ENCODE data around the gene PPP1R26.

Gene PPP1R26

DNA sequence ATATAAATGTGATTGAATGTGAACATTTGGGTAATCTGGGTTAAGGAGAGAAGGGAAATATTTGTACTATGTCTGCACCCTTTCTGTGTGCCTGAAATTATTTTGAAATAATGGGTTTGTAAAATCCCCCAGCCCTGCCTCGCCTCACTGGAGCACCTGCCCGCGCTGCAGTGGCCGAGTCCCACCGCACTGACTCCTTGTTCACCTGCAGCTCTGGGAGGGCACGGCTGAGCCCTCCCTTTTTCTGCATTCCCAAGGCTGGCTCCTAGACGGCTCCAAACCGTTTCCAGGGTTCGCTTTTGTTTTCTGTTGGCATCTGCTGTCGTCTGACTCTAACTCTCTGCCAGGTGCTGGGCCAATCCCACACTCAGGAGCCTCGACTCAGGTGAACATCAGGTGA lies 17.6 kb upstream of the PPP1R26 start:
- no peak for FAIRE-seq

DNA sequence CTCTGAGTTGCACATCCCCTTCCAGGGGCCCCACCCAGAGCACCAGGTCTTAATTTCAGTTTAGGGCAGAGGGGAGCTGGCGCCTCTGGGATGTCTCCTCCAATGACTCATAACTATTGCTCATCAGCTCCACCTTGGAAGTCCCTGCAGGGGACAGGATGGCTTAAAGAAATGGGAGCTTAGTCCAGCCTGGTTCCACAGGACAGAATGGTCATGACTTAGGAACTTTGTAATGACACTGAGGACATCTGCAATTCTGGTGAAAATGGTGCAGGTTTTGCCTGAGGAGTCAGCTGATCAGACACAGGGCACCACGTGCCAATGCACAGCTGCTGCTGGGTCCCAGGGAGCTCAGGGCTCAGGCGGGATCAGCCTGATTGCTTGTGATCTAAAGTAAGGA lies 16.4 kb upstream of the PPP1R26 start:
- no peak for FAIRE-seq

DNA sequence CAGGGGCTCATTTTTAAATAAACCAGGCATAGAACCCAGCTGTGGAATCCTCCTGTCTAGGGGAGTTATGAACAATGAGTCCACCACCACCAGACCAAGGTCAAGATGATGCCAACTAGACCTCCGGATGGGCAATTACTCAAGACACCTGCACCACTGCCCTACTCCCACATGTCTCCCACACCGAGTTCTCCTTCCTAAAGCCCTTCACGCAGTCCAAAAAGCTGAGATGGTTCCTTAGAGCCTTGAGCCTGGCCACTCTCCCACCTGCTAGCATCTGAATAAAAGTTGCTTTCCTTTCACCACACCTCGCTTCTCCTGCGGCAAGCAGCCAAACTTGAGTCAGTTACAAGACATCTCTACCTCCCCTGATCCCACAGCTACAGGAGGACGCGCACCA lies 15.4 kb upstream of the PPP1R26 start:
- FAIRE-seq = no peak

DNA sequence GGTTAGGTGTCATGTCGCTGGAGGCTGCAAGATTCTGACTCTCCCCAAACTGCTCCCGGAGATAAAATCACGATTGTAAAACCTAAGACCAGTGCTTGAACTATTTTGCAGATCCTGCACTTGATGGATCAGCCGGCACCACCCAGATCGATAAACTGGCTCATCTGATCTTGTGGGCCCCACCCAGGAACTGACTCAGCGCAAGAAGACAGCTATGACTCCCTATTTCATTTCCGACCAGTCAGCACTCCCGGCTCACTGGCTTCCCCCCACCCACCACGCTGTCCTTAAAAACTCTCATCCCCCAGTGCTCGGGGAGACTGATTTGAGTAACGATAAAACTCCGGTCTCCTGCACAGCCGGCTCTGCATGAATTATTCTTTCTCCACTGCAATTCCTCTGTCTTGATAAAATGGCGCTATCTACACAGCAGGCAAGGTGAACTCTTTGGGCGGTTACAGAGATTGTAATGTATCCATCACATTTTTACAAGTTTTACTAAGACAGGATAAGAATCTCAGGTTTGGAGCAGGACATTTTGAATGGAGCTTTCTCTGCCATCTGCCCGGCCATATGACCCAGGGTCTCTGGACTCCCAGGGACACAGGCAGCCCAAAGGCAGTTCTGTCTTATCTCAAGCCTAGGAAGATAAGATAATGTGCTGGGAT lies 10.6 kb upstream of the PPP1R26 start:
- FAIRE-seq = no peak

DNA sequence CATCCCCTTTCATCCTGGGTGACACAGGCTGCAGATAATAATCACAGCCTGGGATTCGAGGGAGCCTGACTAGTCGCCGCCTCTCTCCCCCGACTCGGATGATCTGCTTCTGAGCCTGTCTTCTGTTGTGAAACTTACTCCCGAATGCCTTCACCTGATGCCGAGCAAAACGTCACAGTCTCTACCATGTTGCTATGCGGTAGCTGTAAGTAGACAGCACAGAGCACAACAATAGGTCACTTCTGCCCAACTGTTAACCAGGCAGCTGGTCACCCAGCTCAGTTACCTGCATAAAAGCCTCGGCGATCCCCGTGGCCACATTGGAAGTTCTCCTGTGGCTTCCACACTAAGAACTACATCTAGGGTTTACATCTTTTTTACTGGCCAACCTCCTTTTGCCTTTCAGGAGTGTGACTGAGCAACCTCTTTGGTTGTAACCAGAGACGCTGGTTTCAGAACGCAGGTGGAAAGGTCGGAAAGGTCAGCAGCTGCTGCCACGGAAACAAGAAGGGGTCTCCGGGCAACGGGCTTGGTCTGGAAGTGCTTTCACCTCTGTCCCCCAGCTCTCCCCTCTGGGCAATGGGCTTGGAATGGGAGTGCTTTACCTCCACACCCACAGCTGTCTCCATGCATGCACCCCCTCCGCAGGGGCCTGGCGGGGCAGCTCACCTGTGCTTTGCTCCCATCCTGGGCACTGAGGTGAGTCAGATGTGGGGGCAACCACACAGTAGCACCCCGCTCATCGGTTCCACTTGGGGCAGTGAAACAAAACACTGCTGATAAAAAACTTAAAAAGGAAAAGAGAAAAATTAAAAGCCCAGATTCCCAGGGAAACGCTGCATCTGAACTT lies 7.6 kb upstream of the PPP1R26 start:
- no peak for FAIRE-seq

DNA sequence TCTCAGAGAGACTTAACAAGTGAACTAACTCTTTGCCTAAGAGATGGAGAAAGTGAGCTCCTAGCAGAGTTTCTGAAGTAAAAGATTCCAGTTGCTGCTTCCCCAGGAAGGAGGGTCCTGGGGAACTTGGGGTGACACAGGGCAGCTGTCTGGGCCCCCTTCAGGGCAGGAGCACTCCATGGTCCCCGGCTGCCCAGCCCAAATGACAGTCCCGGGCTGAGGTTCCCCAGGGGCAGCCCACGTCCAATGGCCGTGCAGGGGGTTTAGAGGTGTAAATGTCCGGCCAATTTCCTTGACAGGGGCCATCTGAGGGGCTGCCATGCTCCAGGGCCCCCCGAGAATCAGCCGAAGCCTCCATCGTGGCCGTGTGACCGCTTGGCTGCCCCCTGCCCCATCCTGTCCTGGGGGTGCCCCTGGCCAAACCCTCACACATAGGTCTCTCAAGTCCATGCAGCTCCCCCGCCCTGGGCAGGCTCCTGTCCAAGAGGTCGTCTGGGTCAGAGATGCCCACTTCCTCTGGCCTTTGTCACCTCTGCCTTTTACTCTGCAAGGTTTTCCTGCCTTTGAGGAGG lies 5.5 kb upstream of the PPP1R26 start:
- FAIRE-seq = no peak

DNA sequence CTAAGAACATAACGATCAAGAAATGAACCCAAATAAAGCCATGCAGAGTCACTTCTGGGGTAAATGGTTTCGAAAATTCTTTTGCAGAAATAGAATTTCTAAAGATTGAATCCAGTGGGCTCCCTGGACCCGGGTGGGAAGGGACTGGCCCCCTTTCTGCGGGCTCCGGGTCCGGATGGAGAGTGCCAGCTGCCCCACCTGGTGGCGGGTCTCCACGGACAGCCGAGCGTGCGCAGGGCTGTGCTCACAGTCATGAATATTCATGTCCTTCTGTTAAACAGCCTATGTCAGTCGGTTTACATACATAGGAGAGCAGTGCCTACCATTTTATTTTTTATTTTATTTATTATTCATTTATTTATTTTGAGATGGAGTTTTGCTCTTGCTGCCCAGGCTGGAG lies 4.7 kb upstream of the PPP1R26 start:
- FAIRE-seq = no peak

DNA sequence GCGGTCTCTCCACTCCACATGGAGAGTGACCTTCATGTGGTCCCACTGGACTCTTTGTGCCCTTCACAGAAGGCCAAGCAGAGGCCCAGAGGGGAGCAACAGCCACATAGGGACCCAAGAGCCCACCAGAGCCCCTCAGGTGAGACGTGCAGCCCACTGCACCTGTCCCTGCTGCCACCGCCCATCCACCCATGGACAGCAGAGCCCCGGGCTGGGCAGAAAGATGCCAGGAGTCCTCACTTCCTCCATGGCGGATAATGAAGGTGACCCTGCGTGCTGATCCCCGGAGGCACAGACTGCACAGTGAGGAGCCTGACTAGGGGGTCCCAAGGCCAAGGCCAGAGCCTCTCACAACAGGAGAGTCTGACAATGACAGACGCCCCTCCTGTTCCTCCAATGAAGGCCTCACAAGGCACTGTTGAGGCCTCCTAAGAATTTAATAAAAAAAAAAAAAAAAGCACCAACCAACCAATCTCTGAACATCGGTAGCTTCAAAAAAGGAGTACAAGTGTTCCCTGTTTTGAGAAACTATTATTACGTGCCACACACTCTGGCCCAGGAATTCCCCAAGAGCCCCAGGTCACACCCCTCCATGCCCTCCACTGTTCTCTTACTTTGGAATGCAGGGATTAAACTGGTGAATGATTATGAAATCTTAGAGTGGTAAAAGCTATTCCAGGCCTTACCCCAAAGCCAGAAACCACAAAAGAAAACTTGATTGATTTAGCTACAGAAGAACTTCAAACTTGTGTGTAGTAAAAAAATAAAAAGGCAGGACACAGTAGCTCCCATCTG lies 2.8 kb upstream of the PPP1R26 start:
- FAIRE-seq = no peak

DNA sequence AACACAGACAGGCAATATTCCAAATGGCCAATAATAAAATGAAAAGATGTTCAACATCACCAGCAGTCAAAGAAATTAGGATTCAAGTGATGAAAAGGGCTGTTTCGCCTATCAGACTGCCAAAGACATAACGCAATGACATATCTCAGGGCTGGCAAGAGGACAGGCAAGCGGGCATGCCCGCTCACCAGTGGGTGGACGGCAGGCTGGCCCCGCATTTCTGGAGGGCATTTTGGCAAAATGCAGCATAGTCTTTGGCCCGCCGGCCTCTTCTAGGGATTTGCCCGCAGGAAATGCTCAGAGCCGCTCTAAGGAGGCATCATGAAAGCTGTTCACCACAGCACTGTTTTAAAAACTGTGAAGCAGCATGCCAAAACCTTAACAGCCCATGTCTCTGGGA lies 1.4 kb upstream of the PPP1R26 start:
- FAIRE-seq = no peak

DNA sequence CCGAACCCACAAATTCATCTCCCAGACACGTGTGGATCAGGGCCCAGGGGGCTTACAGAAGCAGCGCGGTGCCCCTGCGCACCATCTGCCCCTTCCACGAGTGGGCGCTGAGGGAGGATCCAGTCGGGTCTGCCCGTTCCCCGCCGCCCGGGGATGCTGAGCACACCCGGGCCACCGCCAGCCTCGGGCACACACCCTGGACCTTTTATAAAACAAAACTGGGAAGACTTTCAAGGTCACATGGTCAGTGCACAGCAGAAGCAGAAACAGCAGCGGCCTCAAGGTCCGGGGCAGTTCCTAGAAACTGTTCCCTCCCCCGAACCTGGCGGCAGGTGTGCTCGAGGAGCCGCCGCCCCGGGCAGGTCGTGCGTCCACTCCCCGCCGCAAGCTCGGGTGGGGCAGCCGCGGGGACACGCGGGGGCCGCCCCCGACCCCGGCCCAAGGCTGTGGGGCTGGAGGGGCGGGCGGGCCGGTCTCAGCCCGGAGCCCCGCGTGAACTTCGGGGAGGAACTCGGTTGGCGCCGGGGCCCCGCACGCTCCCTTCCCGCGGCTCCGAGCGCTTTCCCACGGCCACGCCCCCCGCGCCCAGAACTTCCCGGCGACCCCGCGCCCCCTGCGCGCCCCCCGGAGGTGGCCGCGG lies 633 bp upstream of the PPP1R26 start:
- no peak for FAIRE-seq

DNA sequence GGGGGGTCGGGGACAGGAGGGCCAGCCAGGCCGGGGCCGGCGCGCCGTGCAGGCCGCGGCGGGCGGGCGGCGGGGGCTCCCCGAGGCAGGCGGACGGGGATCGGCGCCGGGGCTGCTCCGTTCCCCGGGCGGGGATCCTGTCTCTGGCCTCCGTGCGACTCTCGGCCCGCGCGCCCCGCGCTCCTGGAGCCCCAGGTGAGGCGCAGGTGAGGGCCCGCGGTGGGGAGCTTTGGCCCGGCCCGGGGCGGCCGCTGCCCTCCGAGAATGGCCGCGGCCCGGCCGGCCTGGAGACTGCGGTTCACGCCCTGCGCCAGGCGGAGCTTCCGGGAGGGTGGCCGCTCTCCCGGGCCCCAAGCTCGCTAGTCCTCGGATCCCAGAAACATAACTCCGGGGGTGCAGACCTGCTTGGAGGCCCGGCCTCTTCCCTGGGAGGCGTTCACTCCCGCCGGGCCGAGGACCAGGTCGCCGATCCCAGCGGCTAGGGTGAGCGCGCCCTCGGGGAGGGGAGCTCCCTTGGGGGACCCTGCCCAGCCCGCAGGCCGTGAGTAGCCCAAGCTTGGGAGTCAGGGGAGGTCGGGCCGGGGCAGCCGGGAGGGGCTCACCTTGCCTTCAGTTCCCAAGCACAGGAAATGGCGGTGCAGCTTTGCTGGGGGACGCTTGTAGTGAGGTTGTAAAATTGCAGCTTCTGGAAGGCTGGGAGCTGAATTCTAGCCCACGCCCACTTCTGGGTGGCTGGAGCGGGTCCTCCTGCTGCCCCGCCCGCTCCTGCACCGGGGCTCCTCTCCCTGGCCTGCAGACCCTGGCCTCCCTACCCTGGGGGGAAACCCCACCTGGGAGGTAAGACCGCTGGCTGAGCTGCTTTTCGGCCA lies 723 bp downstream of the PPP1R26 start:
- FAIRE-seq = no peak

DNA sequence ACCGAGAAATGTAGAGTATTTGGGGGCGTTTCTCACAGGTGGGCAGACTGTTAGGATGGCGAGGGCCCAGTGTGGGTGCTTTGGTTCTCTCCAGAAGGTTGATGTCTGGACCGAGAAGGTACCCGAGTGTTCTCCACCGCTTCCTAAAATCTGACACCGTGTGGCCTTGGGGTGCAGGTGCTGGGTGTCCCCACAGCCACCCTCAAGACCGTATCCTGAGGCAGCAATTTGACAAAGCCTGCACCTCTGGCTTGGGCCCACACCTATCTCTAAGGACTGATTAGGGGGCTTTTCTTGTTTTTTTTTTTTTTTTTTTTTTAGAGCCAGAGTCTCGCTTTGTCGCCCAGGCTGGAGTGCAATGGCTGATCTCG lies 1.3 kb downstream of the PPP1R26 start:
- no peak for FAIRE-seq

DNA sequence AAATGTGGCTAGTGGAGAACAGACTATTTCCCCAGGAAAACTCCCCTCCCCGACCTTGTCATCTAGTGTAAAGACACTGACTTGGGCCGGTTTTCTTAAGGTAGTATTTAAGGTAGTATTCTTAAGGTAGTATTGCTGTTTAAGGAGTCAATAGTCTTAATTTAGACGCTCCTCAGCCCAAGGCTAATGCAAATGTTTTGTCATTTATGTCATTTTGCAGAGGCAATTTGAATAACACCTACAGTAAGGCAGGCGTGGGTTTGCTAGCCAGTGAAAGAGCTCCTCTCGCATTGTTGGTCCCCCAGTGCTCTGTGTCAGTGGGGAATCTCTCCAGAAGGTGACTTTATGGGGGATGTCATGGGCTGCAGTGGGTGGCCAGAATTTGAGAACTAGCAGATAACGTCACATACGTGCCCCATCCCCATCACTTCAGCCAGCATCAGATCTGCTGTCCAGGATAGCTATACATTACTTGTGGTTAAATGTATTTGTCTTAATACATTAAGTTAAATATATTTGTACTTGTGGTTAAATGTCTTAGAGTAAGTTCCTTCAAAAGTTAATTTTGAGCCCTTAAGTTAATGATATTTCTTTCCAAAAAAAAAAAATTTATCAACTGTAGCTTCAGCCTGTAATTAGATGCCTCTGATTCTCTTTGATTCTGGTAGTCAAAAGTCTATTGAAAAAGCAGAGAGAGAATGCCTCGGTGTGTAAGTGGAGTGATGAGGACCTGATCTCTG lies 2.6 kb downstream of the PPP1R26 start:
- no peak for FAIRE-seq

DNA sequence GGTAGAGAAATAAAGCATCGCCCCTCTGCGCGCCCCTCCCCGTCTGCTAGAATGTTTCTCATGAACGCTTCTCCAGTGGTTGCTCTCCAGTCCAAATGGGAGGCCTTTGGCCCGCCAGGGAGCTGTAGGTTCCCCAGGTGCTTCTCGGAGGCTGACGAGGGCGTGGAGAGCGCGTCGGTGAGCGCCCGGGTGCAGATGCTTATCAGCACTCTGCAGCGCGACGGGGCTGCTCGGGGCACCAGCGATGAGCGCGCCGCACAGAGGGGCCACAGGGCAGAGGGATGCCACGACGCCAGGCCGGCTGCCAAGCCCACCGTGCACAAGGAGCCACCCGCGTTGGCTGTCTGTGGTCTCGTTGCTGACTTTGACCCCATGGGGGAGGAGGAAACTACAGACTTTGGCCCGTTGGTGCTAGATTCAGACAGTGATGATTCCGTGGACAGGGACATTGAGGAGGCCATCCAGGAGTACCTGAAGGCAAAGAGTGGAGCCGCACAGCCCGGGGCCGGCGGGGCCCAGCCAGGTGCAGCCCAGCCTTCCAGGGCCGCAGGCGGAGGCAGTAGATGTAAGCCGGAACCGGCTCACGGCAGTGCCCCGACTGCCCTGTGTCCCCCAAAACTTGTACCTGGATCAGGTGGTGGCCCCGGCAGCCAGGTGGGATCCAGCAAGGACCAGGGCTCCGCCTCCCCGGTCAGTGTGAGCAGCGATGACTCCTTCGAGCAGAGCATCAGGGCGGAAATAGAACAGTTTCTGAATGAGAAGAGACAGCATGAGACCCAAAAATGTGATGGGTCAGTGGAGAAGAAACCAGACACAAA lies 5.1 kb downstream of the PPP1R26 start:
- no peak for FAIRE-seq

DNA sequence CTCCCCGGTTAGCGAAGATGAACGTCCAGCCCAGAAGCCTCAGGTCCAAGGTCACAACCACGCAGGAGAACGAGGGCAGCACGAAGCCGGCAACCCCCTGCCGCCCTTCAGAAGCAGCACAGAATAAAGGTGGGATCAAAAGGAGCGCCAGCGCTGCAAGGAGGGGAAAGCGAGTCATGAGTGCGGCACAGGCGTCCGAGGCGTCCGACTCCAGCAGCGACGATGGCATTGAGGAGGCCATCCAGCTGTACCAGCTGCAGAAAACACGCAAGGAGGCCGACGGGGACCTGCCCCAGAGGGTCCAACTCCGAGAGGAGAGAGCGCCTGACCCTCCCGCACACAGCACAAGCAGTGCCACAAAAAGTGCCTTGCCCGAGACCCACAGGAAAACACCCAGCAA lies 5.8 kb downstream of the PPP1R26 start:
- FAIRE-seq = no peak

DNA sequence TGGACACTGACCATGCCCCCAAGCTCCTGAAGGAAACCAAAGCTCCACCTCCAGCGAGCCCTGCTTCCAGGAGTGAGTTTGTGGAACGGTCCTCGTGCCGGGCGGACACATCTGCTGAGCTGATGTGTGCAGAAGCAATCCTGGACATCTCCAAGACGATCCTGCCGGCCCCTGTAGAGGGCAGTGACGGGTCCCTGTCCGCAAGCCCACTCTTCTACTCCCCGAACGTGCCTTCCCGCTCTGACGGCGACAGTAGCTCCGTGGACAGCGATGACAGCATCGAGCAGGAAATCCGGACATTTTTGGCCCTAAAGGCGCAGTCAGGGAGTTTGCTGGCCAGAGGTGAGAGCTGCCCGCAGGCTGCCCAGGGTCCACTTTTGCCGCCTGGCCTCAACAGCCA lies 6.2 kb downstream of the PPP1R26 start:
- FAIRE-seq = no peak

DNA sequence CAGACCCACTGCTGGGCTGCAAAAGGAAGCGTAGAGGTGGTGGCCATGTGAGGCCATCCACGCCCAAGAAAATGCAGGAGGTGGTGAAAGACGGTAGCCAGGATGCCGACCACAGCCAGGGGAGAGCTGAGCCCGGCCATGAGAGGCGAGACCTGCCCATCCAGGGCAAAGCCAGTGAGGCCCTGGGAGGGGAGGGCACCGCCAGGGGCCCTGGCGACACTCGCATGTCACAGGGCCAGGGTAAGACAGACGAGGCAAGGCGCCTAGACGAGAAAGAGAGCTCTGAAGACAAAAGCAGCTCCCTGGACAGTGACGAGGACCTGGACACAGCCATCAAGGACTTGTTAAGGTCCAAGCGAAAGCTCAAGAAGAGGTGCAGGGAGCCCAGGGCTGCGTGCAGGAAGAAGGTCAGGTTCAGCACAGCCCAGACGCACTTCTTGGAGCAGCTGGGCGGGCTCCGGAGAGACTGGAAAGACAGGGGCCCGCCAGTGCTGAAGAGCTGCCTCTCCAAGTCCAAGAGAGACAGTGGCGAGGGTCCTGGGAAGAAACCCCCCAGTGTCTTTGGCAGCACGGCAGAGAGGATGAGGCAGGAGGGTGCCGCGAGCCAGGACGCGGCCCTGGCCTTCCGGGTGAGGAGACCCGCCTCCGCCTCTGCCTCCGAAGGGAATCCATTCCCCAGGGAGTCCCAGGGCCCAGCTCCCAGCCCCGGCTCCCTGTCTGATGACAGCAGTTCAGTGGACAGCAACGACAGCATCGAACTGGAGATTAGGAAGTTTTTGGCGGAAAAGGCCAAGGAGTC lies 6.9 kb downstream of the PPP1R26 start:
- no peak for FAIRE-seq

DNA sequence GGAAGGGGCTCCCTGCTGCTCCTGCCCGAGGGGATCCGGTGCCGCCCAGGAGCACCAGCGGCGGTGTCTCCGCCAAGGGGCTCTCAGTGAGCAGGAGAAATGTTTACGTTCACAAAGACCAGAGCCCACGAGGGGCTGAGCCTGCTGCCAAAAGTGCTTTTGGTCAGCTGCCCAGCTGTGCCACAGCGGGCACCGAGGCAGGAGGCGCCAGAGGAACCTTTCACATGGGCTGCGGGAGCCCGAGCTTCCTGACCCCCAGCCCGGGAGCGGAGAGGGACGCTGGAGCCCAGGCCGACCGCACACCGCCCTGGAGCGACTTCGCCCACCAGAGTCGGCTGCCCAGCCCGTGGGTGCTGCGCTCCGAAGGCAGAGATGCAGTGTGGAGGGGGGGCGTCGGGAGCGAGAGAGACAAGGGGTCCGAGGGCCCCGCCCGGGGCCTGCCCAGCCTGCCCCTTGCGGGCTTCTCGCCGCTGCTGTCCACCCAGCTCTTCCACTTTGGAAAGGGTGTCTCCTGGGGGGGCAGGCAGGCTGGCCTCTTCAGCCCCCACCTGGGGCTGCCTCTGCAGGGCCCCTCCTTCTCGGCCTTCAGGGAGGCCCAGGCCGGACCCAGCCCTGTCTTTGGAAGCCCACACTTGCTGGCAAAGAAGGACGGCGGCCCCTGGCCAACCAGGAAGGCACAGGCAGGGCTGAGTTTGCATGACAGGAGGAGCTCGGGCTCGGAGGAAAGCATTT lies 7.9 kb downstream of the PPP1R26 start:
- FAIRE-seq = no peak

DNA sequence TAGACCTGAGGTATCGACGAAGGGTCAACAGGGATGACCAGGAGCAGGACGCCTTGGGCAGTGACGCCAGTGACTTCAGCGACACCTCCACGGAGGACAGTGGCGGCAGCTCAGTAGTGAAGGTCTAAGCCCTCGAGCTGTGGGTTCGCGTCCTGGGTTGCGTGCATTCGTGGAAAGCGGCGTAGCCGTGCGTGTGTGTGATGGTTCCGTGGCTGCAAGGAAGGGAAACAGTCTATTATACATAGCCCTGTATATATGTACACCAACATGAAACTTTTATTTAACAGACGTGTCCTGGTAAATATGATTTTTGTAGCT lies 8.4 kb downstream of the PPP1R26 start:
- no peak for FAIRE-seq

Data from islet of Langerhans (tissue), 1 donor.